Astrocyte (in vitro differentiated cells and primary cell): ENCODE results near the gene DDT.
"Not testable (repeated sequence)": the region's sequence is repeated elsewhere in the genome, so short reads cannot be mapped to it uniquely, and the experiment has no call there.

Source experiments
- CTCF ChIP-seq: IDR thresholded peaks from 2 replicates; pipeline ENCODE4 v1.5.1; 2011; ENCODE audit warnings: low read depth, mild to moderate bottlenecking, inconsistent platforms, low read length, moderate library complexity; ENCODE audit not compliant: insufficient read depth
- EZH2 ChIP-seq: IDR thresholded peaks from 2 replicates; pipeline ENCODE4 v1.6.1; 2012; ENCODE audit warnings: mild to moderate bottlenecking, low read length, inconsistent platforms; ENCODE audit not compliant: insufficient read depth

- not testable (repeated sequence) for TF ChIP-seq CTCF, EZH2
These were observed 12.4 kb upstream of the DDT start for GRCh38 chr22:23986538-23987178.
